SK-N-SH (cell line): ENCODE results near the gene COL4A2. TPM values are rescaled to one million over a fixed set of nuclear protein-coding genes. Genes with fewer than 3 reads are reported as not detected.

Experiments used
- CTCF ChIA-PET: fragments of 300-600, 350-600 bp; formaldehyde crosslinking; extraction: SDS; loops from one replicate; lab custom pipeline; 2021; lab: Yijun Ruan, JAX
- POLR2A ChIA-PET: fragments of 350-600 bp; sonication (Branson Sonifier 250); formaldehyde crosslinking; extraction: SDS; loops from one replicate; lab custom pipeline; 2020; ENCODE audit warnings: antibody characterized with exemption, inconsistent platforms; lab: Yijun Ruan, JAX
- DNase-seq: peaks from one replicate; pipeline ENCODE4 v3.0.0; 2012
- H2AFZ ChIP-seq: fragments of 200-600 bp; sonication (generic); 2 replicates; pipeline ENCODE4 v1.8.1; 2016; ENCODE audit warnings: antibody characterized with exemption, mild to moderate bottlenecking, low read depth
- H3F3A ChIP-seq: fragments of 200-600 bp; sonication (generic); replicated peaks from 2 replicates; pipeline ENCODE3; 2016; ENCODE audit warnings: antibody characterized with exemption, mild to moderate bottlenecking; ENCODE audit not compliant: insufficient read depth
- H3K27ac ChIP-seq, 2 experiments: fragments of 200-500 bp in 1 of 2; fragments of 200-600 bp in 1 of 2; sonication (Bioruptor generic) in 1 of 2; sonication (generic), shearing (Covaris generic) in 1 of 2; 2 replicates each; pipeline versions ENCODE4 v1.5.1 to v1.6.1; 2014 to 2016; ENCODE audit warnings: low read depth in 2 of 2, inconsistent platforms in 1 of 2, low read length in 1 of 2, mild to moderate bottlenecking in 1 of 2, mixed read lengths in 1 of 2
- H3K27me3 ChIP-seq: fragments of 200-600 bp; sonication (generic), shearing (Covaris generic); 2 replicates; pipeline ENCODE4 v1.6.1; 2016; ENCODE audit warnings: mixed run types; ENCODE audit not compliant: insufficient read depth
- H3K36me3 ChIP-seq, 2 experiments: fragments of 200-500 bp in 1 of 2; fragments of 200-600 bp in 1 of 2; sonication (Bioruptor generic) in 1 of 2; sonication (generic) in 1 of 2; replicated peaks in 1 of 2; 2 replicates each; pipeline versions ENCODE3 to v1.5.1; 2014 to 2016; ENCODE audit warnings: low read length in 1 of 2, mild to moderate bottlenecking in 1 of 2; ENCODE audit not compliant: insufficient read depth in 2 of 2, control insufficient read depth in 1 of 2
- H3K4me1 ChIP-seq, 2 experiments: fragments of 200-500 bp in 1 of 2; fragments of 200-600 bp in 1 of 2; sonication (Bioruptor generic) in 1 of 2; sonication (generic), shearing (Covaris generic) in 1 of 2; 2 replicates each; pipeline versions ENCODE4 v1.5.1 to v1.6.1; 2014 to 2016; ENCODE audit warnings: low read depth in 1 of 2, low read length in 1 of 2, mixed run types in 1 of 2; ENCODE audit not compliant: insufficient read depth in 2 of 2, control insufficient read depth in 1 of 2
- H3K4me2 ChIP-seq: fragments of 200-600 bp; sonication (generic), shearing (Covaris generic); 2 replicates; pipeline ENCODE4 v1.6.1; 2017; ENCODE audit warnings: mixed run types
- H3K4me3 ChIP-seq, 2 experiments: fragments of 200-500 bp in 1 of 2; fragments of 200-600 bp in 1 of 2; sonication (Bioruptor generic) in 1 of 2; sonication (generic), shearing (Covaris generic) in 1 of 2; 2 replicates each; pipeline versions ENCODE4 v1.5.1 to v1.8.1; 2014 to 2016; ENCODE audit warnings: low read depth in 2 of 2, inconsistent platforms in 1 of 2, low read length in 1 of 2, mild to moderate bottlenecking in 1 of 2, mixed read lengths in 1 of 2, moderate library complexity in 1 of 2
- H3K79me2 ChIP-seq: fragments of 200-600 bp; sonication (generic); 2 replicates; pipeline ENCODE4 v1.8.1; 2017; ENCODE audit warnings: mild to moderate bottlenecking; ENCODE audit not compliant: insufficient read depth
- H3K9ac ChIP-seq: fragments of 200-600 bp; sonication (generic); 2 replicates; pipeline ENCODE4 v1.6.1; 2017; ENCODE audit warnings: mixed run types
- H3K9me2 ChIP-seq: fragments of 200-600 bp; sonication (generic); 2 replicates; pipeline ENCODE4 v1.6.1; 2017; ENCODE audit warnings: mixed run types
- H3K9me3 ChIP-seq: fragments of 200-600 bp; sonication (generic); 2 replicates; pipeline ENCODE4 v1.6.1; 2017; ENCODE audit warnings: mixed run types, mild to moderate bottlenecking, moderate library complexity
- H4K20me1 ChIP-seq: fragments of 200-600 bp; sonication (generic); 2 replicates; pipeline ENCODE4 v1.6.1; 2017; ENCODE audit warnings: mild to moderate bottlenecking, mixed run types; ENCODE audit not compliant: insufficient read depth
- EP300 ChIP-seq, 2 experiments: IDR thresholded peaks; 2 replicates each; pipeline versions ENCODE4 v1.4.0 to v1.6.1; 2012; ENCODE audit warnings: borderline replicate concordance in 1 of 2, low read depth in 1 of 2, low read length in 1 of 2
- EZH2phosphoT487 ChIP-seq: fragments of 200-600 bp; sonication (generic); IDR thresholded peaks from 2 replicates; pipeline ENCODE4 v1.6.1; 2017; ENCODE audit warnings: low read depth, mixed run types, mild to moderate bottlenecking, antibody characterized with exemption, moderate library complexity, borderline replicate concordance
- GATA2 ChIP-seq: sonication (generic); formaldehyde crosslinking; IDR thresholded peaks from 2 replicates; pipeline ENCODE4 v1.5.0; 2020; ENCODE audit warnings: mild to moderate bottlenecking, missing genetic modification reagents
- MXI1 ChIP-seq: IDR thresholded peaks from 2 replicates; pipeline ENCODE4 v1.6.1; 2012; ENCODE audit warnings: mild to moderate bottlenecking, low read depth, low read length, improper control_type of control experiment
- NFIC ChIP-seq: IDR thresholded peaks from 2 replicates; pipeline ENCODE4 v1.4.0; 2012; ENCODE audit warnings: borderline replicate concordance
- RAD21 ChIP-seq: IDR thresholded peaks from 2 replicates; pipeline ENCODE4 v1.6.1; 2012; ENCODE audit warnings: mild to moderate bottlenecking, low read length
- RCOR1 ChIP-seq: fragments of 150-350 bp; IDR thresholded peaks from 2 replicates; pipeline ENCODE4 v1.6.1; 2017; ENCODE audit warnings: antibody characterized with exemption, low read length
- RXRA ChIP-seq: IDR thresholded peaks from 2 replicates; pipeline ENCODE4 v1.4.0; 2012; ENCODE audit warnings: low read depth, mild to moderate bottlenecking, borderline replicate concordance
- SIN3A ChIP-seq: IDR thresholded peaks from 2 replicates; pipeline ENCODE4 v1.6.1; 2012; ENCODE audit warnings: low read depth, mild to moderate bottlenecking, low read length, moderate library complexity, borderline replicate concordance
- USF1 ChIP-seq: IDR thresholded peaks from 2 replicates; pipeline ENCODE4 v1.4.0; 2012; ENCODE audit warnings: low read depth, borderline replicate concordance
- USF2 ChIP-seq: fragments of 150-350 bp; IDR thresholded peaks from 2 replicates; pipeline ENCODE4 v1.6.1; 2017; ENCODE audit warnings: antibody characterized with exemption, low read length, low read depth, borderline replicate concordance
- WGBS: methylation state at CpG from one replicate; pipeline ENCODE4 v1.1.6; 2017; ENCODE audit warnings: low lambda C conversion rate; 5-methylcytosine and 5-hydroxymethylcytosine counted together
- polyA plus RNA-seq, 3 experiments: library from polyadenylated mRNA; depleted of rRNA; stranded (reverse); fragments of >200 nt; gene quantifications; 2 replicates each; pipeline ENCODE4 v1.2.3, GENCODE V29; 2012

COL4A2 gene
- polyA plus RNA-seq, 1 of the 3 experiments (the other 2 are of a cell fraction) = 137 TPM

- ChIA-PET CTCF (interaction anchor here (1.0 to 3.4 kb wide), 3 partner anchors 8 to 198 kb away, joined by 3 to 12 read pairs (median 4); no protein-coding TSS in a partner anchor), POLR2A (no interaction called here)
- H2AFZ ChIP-seq = no peak overlapping the region
- H3K9ac ChIP-seq = no peak overlapping the region
- WGBS = 98% methylated on average over 6 of the region's 7 CpGs
- no peaks in the 10 kb centered on the region for H3F3A ChIP-seq
- peaks cover 0 to 17% of the 10 kb centered on the region in 2 experiments; a peak in 2 of 4 replicates for H3K4me1 ChIP-seq
- no peaks in the 10 kb centered on the region for H4K20me1 ChIP-seq
- no peaks in the 10 kb centered on the region for H3K27me3 ChIP-seq
- no peak overlapping the region for H3K4me2 ChIP-seq
- no peaks in the 10 kb centered on the region for H3K9me2 ChIP-seq
- peaks cover 0 to 36% of the 10 kb centered on the region in 2 experiments for H3K36me3 ChIP-seq
- no peaks in the 10 kb centered on the region for H3K9me3 ChIP-seq
- DNase-seq = no peak
- no peak overlapping the region for H3K27ac ChIP-seq
- H3K79me2 ChIP-seq = peaks cover 15% of the 10 kb centered on the region; the same call in 1 of the 2 replicates
- TF ChIP-seq EP300 (IDR thresholded peaks at IDR 0.05; ENCODE audit: borderline replicate concordance in 1 of 2, low read depth in 1 of 2, low read length in 1 of 2) = no peak
- TF ChIP-seq USF2 = no peak
- TF ChIP-seq RXRA = no peak
- no peak for TF ChIP-seq USF1
- TF ChIP-seq GATA2 (CRISPR knock-in tag) = no peak
- no peak overlapping the region for H3K4me3 ChIP-seq
Measured at GRCh38 chr13:110419946-110420345, 112.9 kb downstream of the COL4A2 start.

GRCh38 chr13:110420626-110421025 is 113.5 kb downstream of the COL4A2 start:
- H3K4me2 ChIP-seq = no peak overlapping the region
- H3K9me3 ChIP-seq = no peaks in the 10 kb centered on the region
- no peak overlapping the region for H2AFZ ChIP-seq
- no peak overlapping the region for H3K27ac ChIP-seq
- no peaks in the 10 kb centered on the region for H3K27me3 ChIP-seq
- H3K9me2 ChIP-seq = no peaks in the 10 kb centered on the region
- CTCF ChIA-PET = interaction anchor here (3.4 kb wide), 1 partner anchor 9 kb away, joined by 12 read pairs; no protein-coding TSS in a partner anchor
- H3K4me1 ChIP-seq = peaks cover 0 to 16% of the 10 kb centered on the region in 2 experiments; a peak in 2 of 4 replicates
- no peak for DNase-seq
- no peak overlapping the region for H3K4me3 ChIP-seq
- no peak for TF ChIP-seq USF1
- no peak for TF ChIP-seq NFIC
- no peak for TF ChIP-seq EZH2phosphoT487
- no peak for TF ChIP-seq RCOR1
- no peak for TF ChIP-seq RAD21
- no peak for TF ChIP-seq GATA2 (CRISPR knock-in tag)
- no peak for TF ChIP-seq SIN3A
- TF ChIP-seq MXI1 = no peak
- TF ChIP-seq, all 33 proteins: peak for 0
- H3F3A ChIP-seq = no peaks in the 10 kb centered on the region
- no peaks in the 10 kb centered on the region for H4K20me1 ChIP-seq
- peaks cover 15% of the 10 kb centered on the region; the same call in 1 of the 2 replicates for H3K79me2 ChIP-seq
- POLR2A ChIA-PET = no interaction called here
- H3K9ac ChIP-seq = no peak overlapping the region
- WGBS = 96% methylated on average over 6 of the region's 6 CpGs
- peaks cover 0 to 36% of the 10 kb centered on the region in 2 experiments for H3K36me3 ChIP-seq
